ENCODE results near the gene PLXDC2.

DNA sequence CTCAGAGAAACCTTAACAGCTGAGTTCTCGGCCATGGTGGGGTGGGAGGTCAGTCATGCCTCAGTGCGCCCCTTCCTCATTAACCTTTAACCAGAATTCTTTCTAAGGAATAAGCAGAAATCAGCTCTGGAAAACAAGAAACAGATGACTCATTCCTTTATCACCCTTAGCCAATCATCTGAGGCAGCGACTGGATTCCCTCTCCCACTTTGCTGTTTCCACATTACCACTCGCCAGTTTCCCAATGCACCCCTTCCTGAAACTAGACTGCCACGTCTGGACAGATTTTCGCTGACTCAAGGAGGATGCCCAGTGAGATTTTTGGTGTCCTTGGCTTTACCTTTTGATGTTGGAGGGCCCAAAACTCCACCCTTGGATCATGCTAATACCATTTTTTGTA is 223.8 kb downstream of the PLXDC2 start:
- no peak for TF ChIP-seq POLR2AphosphoS5 (IDR thresholded peaks at IDR 0.05)
- TF ChIP-seq, protein P1, sequence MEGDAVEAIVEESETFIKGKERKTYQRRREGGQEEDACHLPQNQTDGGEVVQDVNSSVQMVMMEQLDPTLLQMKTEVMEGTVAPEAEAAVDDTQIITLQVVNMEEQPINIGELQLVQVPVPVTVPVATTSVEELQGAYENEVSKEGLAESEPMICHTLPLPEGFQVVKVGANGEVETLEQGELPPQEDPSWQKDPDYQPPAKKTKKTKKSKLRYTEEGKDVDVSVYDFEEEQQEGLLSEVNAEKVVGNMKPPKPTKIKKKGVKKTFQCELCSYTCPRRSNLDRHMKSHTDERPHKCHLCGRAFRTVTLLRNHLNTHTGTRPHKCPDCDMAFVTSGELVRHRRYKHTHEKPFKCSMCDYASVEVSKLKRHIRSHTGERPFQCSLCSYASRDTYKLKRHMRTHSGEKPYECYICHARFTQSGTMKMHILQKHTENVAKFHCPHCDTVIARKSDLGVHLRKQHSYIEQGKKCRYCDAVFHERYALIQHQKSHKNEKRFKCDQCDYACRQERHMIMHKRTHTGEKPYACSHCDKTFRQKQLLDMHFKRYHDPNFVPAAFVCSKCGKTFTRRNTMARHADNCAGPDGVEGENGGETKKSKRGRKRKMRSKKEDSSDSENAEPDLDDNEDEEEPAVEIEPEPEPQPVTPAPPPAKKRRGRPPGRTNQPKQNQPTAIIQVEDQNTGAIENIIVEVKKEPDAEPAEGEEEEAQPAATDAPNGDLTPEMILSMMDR (IDR thresholded peaks at IDR 0.05) = no peak
